Panc1 (cell line): ENCODE data around the gene FAM89A. TPM values are rescaled to one million over a fixed set of nuclear protein-coding genes. Genes with fewer than 3 reads are reported as not detected.
A peak's percentile ranks its signal among the peaks of the same experiment; 100 is the strongest.

ENCODE experiments used
- ATAC-seq: fragments of 200-7000 bp; cut with Tn5 transposase; 2 replicates; pipeline ENCODE4 v1.9.1; 2020; ENCODE audit warnings: mild to moderate bottlenecking, moderate library complexity
- BruUV-seq: library from RNA; stranded (reverse); fragments of 400-500 nt; replicated peaks from 2 replicates; lab custom pipeline; 2021; lab: Mats Ljungman, UMichigan
- CTCF ChIA-PET: fragments of 300-600 bp; sonication (Branson Sonifier 250); formaldehyde crosslinking; loops from one replicate; lab custom pipeline; 2022; ENCODE audit warnings: antibody characterized with exemption; lab: Charles Lee
- POLR2A ChIA-PET: fragments of 300-600 bp; sonication (Branson Sonifier 250); formaldehyde crosslinking; loops from one replicate; lab custom pipeline; 2022; ENCODE audit warnings: antibody characterized with exemption; lab: Charles Lee
- DNase-seq: peaks from one replicate; pipeline ENCODE4 v3.0.0-alpha.2; 2010; ENCODE audit warnings: low read depth, low spot score
- H3K27ac ChIP-seq: 2 replicates; pipeline ENCODE4 v1.5.1; 2011; ENCODE audit warnings: mild to moderate bottlenecking, low read length, inconsistent platforms
- H3K27me3 ChIP-seq: fragments of 200-500 bp; sonication (Bioruptor generic); 2 replicates; pipeline ENCODE4 v1.6.0; 2014; ENCODE audit warnings: low read length, inconsistent platforms; ENCODE audit not compliant: control insufficient read depth, insufficient read depth
- H3K36me3 ChIP-seq: fragments of 200-500 bp; sonication (Bioruptor generic); 2 replicates; pipeline ENCODE4 v1.5.1; 2014; ENCODE audit warnings: inconsistent platforms, mild to moderate bottlenecking, low read length, moderate library complexity; ENCODE audit not compliant: control insufficient read depth, insufficient read depth
- H3K4me1 ChIP-seq: 2 replicates; pipeline ENCODE4 v1.5.1; 2011; ENCODE audit warnings: inconsistent platforms, mild to moderate bottlenecking, low read length, moderate library complexity; ENCODE audit not compliant: control insufficient read depth, insufficient read depth
- H3K4me3 ChIP-seq, 2 experiments: 2 replicates each; pipeline ENCODE4 v1.5.1; 2011 to 2012; ENCODE audit warnings: low read depth in 2 of 2, low read length in 2 of 2, mild to moderate bottlenecking in 2 of 2, inconsistent platforms in 1 of 2, moderate library complexity in 1 of 2
- H3K9me3 ChIP-seq: fragments of 200-500 bp; sonication (Bioruptor generic); 2 replicates; pipeline ENCODE4 v1.5.1; 2014; ENCODE audit warnings: low read depth, mild to moderate bottlenecking, inconsistent platforms, low read length, moderate library complexity; ENCODE audit not compliant: control insufficient read depth, insufficient read depth
- CTCF ChIP-seq: fragments of 450-650 bp; IDR thresholded peaks from 2 replicates; pipeline ENCODE4 v1.5.1; 2017; ENCODE audit warnings: mild to moderate bottlenecking
- POLR2AphosphoS5 ChIP-seq: IDR thresholded peaks from 2 replicates; pipeline ENCODE4 v1.6.1; 2012; ENCODE audit warnings: mild to moderate bottlenecking, low read depth, low read length, moderate library complexity
- REST ChIP-seq, 2 experiments: IDR thresholded peaks; 2 replicates each; pipeline ENCODE4 v1.6.1; 2011 to 2012; ENCODE audit warnings: low read depth in 2 of 2, control low read depth in 1 of 2, low read length in 1 of 2, mild to moderate bottlenecking in 1 of 2, moderate library complexity in 1 of 2; ENCODE audit not compliant: insufficient read depth in 1 of 2
- SIN3A ChIP-seq: IDR thresholded peaks from 2 replicates; pipeline ENCODE4 v1.6.1; 2012; ENCODE audit warnings: low read depth, mild to moderate bottlenecking, low read length, moderate library complexity, borderline replicate concordance; ENCODE audit not compliant: insufficient read depth
- TCF7L2 ChIP-seq: IDR thresholded peaks from 2 replicates; pipeline ENCODE4 v1.6.1; 2011; ENCODE audit warnings: mild to moderate bottlenecking, low read depth, low read length, inconsistent platforms
- in situ Hi-C: cut with HindIII; loops from 2 replicates; pipeline ENCODE4 v1.10.0; 2016; ENCODE audit warnings: low sequenced_read_pairs, low pct_unique_long_range_greater_than_20kb
- intact Hi-C: fragments of 100-400 bp; cut with micrococcal nuclease; formaldehyde crosslinking; loops from one replicate; pipeline ENCODE4 v1.10.0; 2022; ENCODE audit not compliant: unreplicated experiment
- total RNA-seq: library from RNA; stranded (reverse); gene quantifications from one replicate; pipeline ENCODE4 v1.2.1, GENCODE V29; 2021; ENCODE audit not compliant: unreplicated experiment

The FAM89A gene
- total RNA-seq, 1 experiment from 2014 or later = 2.2 TPM

GRCh38 chr1:231020139-231020601, 19.9 kb downstream of the FAM89A start:
- H3K36me3 ChIP-seq = no peaks in the 10 kb centered on the region
- TF ChIP-seq CTCF = no peak
- TF ChIP-seq REST (IDR thresholded peaks at IDR 0.05; ENCODE audit: insufficient read depth in 1 of 2, low read depth in 2 of 2, low read length in 1 of 2) = no peak
- no peak for TF ChIP-seq TCF7L2
- no peak for TF ChIP-seq SIN3A
- TF ChIP-seq POLR2AphosphoS5 = no peak
- in situ Hi-C loops = no loop called here
- H3K27me3 ChIP-seq = no peaks in the 10 kb centered on the region
- POLR2A ChIA-PET = no interaction called here
- CTCF ChIA-PET = no interaction called here
- no peak overlapping the region for H3K27ac ChIP-seq
- DNase-seq (no peak), ATAC-seq (peak; percentile 48)
- BruUV-seq = no TSS peak
- no peaks in the 10 kb centered on the region for H3K9me3 ChIP-seq
- no peaks in the 10 kb centered on the region for H3K4me1 ChIP-seq
- no peak overlapping the region for H3K4me3 ChIP-seq
- intact Hi-C loops = no loop called here

- TF ChIP-seq REST (IDR thresholded peaks at IDR 0.05; ENCODE audit: insufficient read depth in 1 of 2, low read depth in 2 of 2, low read length in 1 of 2) = no peak
- no peak for TF ChIP-seq TCF7L2
- no peak for TF ChIP-seq POLR2AphosphoS5
- TF ChIP-seq SIN3A = no peak
- TF ChIP-seq CTCF = no peak
- H3K4me1 ChIP-seq = no peaks in the 10 kb centered on the region
- BruUV-seq = no TSS peak
- no peak overlapping the region for H3K27ac ChIP-seq
- in situ Hi-C loops = no loop called here
- no peak overlapping the region for H3K4me3 ChIP-seq
- CTCF ChIA-PET = no interaction called here
- H3K27me3 ChIP-seq = no peaks in the 10 kb centered on the region
- intact Hi-C loops = no loop called here
- no peaks in the 10 kb centered on the region for H3K36me3 ChIP-seq
- ATAC-seq (no peak), DNase-seq (no peak)
- POLR2A ChIA-PET = no interaction called here
- no peaks in the 10 kb centered on the region for H3K9me3 ChIP-seq
Observed at GRCh38 chr1:231019711-231020110, 20.3 kb downstream of the FAM89A start.
